ENCODE data around the gene FOXO1.

Gene FOXO1

GRCh38 chr13:40653527-40654318, 12.7 kb downstream of the FOXO1 start:
- peak overlapping the region; percentile 66 for H3K4me2 ChIP-seq (ENCODE audit: low read depth, low read length, poor library complexity, severe bottlenecking)

GRCh38 chr13:40652588-40652940, 13.9 kb downstream of the FOXO1 start:
- Histone ChIP-seq H3K4me2 (ENCODE audit: low read depth, low read length, poor library complexity, severe bottlenecking) (peak overlapping the region; percentile 66), H4K20me1 (ENCODE audit: insufficient read depth, low read length, poor library complexity, severe bottlenecking) (no peaks in the 10 kb centered on the region), H3K9ac (ENCODE audit: low read depth, low read length, poor library complexity, severe bottlenecking) (peak overlapping the region; percentile 38)

More at GRCh38 chr13:40653527-40654318, 12.7 kb downstream of the FOXO1 start:
- H3K9ac ChIP-seq (ENCODE audit: low read depth, low read length, poor library complexity, severe bottlenecking), result peak overlapping the region; percentile 38
- TF ChIP-seq CTCF (conservative IDR thresholded peaks at IDR 0.05; ENCODE audit: low read length) (no peak), EZH2phosphoT487 (IDR thresholded peaks at IDR 0.05; ENCODE audit: borderline replicate concordance) (no peak)
- peak overlapping the region; percentile 51 for H3K4me3 ChIP-seq (ENCODE audit: low read length, poor library complexity, severe bottlenecking)
- H3K79me2 ChIP-seq (ENCODE audit: insufficient read depth, low read length), result peaks cover 65% of the 10 kb centered on the region
- H3K9me3 ChIP-seq (ENCODE audit: insufficient read depth, low read depth, low read length), result no peaks in the 10 kb centered on the region
- peaks cover 5% of the 10 kb centered on the region; the same call in 1 of the 2 replicates for H3F3A ChIP-seq (ENCODE audit: low read depth)
- H3K4me1 ChIP-seq (ENCODE audit: insufficient read depth, low read length, poor library complexity, severe bottlenecking), result peaks cover 55% of the 10 kb centered on the region
- no peaks in the 10 kb centered on the region for H3K9me2 ChIP-seq (replicated peaks; ENCODE audit: low read depth, low read length)
- H3K36me3 ChIP-seq (ENCODE audit: insufficient read depth, low read length), result no peaks in the 10 kb centered on the region
- H4K20me1 ChIP-seq (ENCODE audit: insufficient read depth, low read length, poor library complexity, severe bottlenecking), result no peaks in the 10 kb centered on the region
- no peaks in the 10 kb centered on the region for H3K27me3 ChIP-seq (ENCODE audit: insufficient read depth, low read length, poor library complexity, severe bottlenecking)
- H2AFZ ChIP-seq (ENCODE audit: low read length), result 0 out of 2 replicates have a peak overlapping the region, but pooled peaks have one; percentile 53

GRCh38 chr13:40651866-40652587, 14.4 kb downstream of the FOXO1 start:
- no peaks in the 10 kb centered on the region for H3K36me3 ChIP-seq (ENCODE audit: insufficient read depth, low read length)
- H3K9me3 ChIP-seq (ENCODE audit: insufficient read depth, low read depth, low read length), result no peaks in the 10 kb centered on the region
- no peaks in the 10 kb centered on the region for H4K20me1 ChIP-seq (ENCODE audit: insufficient read depth, low read length, poor library complexity, severe bottlenecking)
- H3K4me3 ChIP-seq (ENCODE audit: low read length, poor library complexity, severe bottlenecking), result no peak overlapping the region
- peaks cover 5% of the 10 kb centered on the region; the same call in 1 of the 2 replicates for H3F3A ChIP-seq (ENCODE audit: low read depth)
- no peak overlapping the region for H3K4me2 ChIP-seq (ENCODE audit: low read depth, low read length, poor library complexity, severe bottlenecking)
- no peak overlapping the region for H3K9ac ChIP-seq (ENCODE audit: low read depth, low read length, poor library complexity, severe bottlenecking)
- no peak for TF ChIP-seq EZH2phosphoT487 (IDR thresholded peaks at IDR 0.05; ENCODE audit: borderline replicate concordance)
- no peak for TF ChIP-seq CTCF (conservative IDR thresholded peaks at IDR 0.05; ENCODE audit: low read length)
- H2AFZ ChIP-seq (ENCODE audit: low read length), result no peak overlapping the region
- peaks cover 63% of the 10 kb centered on the region for H3K4me1 ChIP-seq (ENCODE audit: insufficient read depth, low read length, poor library complexity, severe bottlenecking)
- H3K27me3 ChIP-seq (ENCODE audit: insufficient read depth, low read length, poor library complexity, severe bottlenecking), result no peaks in the 10 kb centered on the region
- H3K79me2 ChIP-seq (ENCODE audit: insufficient read depth, low read length), result peaks cover 50% of the 10 kb centered on the region
- no peaks in the 10 kb centered on the region for H3K9me2 ChIP-seq (replicated peaks; ENCODE audit: low read depth, low read length)

More at GRCh38 chr13:40652588-40652940, 13.9 kb downstream of the FOXO1 start:
- Histone ChIP-seq H3F3A (ENCODE audit: low read depth) (peaks cover 5% of the 10 kb centered on the region; the same call in 1 of the 2 replicates), H3K4me3 (ENCODE audit: low read length, poor library complexity, severe bottlenecking) (no peak overlapping the region), H3K79me2 (ENCODE audit: insufficient read depth, low read length) (peaks cover 55% of the 10 kb centered on the region), H2AFZ (ENCODE audit: low read length) (no peak overlapping the region), H3K27me3 (ENCODE audit: insufficient read depth, low read length, poor library complexity, severe bottlenecking) (no peaks in the 10 kb centered on the region), H3K9me2 (replicated peaks; ENCODE audit: low read depth, low read length) (no peaks in the 10 kb centered on the region), H3K9me3 (ENCODE audit: insufficient read depth, low read depth, low read length) (no peaks in the 10 kb centered on the region), H3K36me3 (ENCODE audit: insufficient read depth, low read length) (no peaks in the 10 kb centered on the region), H3K4me1 (ENCODE audit: insufficient read depth, low read length, poor library complexity, severe bottlenecking) (peaks cover 62% of the 10 kb centered on the region)
- TF ChIP-seq CTCF (conservative IDR thresholded peaks at IDR 0.05; ENCODE audit: low read length) (no peak), EZH2phosphoT487 (IDR thresholded peaks at IDR 0.05; ENCODE audit: borderline replicate concordance) (no peak)
